Measurements from ENCODE around the gene MLX. TPM values are rescaled to one million over a fixed set of nuclear protein-coding genes. Genes with fewer than 3 reads are reported as not detected.
"Not testable (repeated sequence)": the region's sequence is repeated elsewhere in the genome, so short reads cannot be mapped to it uniquely, and the experiment has no call there.

MLX gene
- total RNA-seq, 6 experiments from 2014 or later = 40.7 to 48.3 (median 47.0) TPM

GRCh38 chr17:42543190-42544079, 23.5 kb upstream of the MLX start:
- Mint-ChIP-seq H3K27ac (no peak overlapping the region), H3K4me1 (ENCODE audit: low read depth) (no peaks in the 10 kb centered on the region; the same call in 1 of the 2 replicates), H3K27me3 (ENCODE audit: insufficient read depth) (peaks cover 3% of the 10 kb centered on the region), H3K4me3 (no peak overlapping the region), H3K9me3 (no peaks in the 10 kb centered on the region), H3K36me3 (ENCODE audit: low read depth) (peaks cover 20% of the 10 kb centered on the region)
- TF ChIP-seq CTCF (IDR thresholded peaks at IDR 0.05) = no peak
- DNase-seq = no peak

- Mint-ChIP-seq H3K27me3 (ENCODE audit: insufficient read depth) (peaks cover 3% of the 10 kb centered on the region), H3K27ac (no peak overlapping the region), H3K4me3 (no peak overlapping the region), H3K9me3 (no peaks in the 10 kb centered on the region), H3K4me1 (ENCODE audit: low read depth) (peaks cover 9% of the 10 kb centered on the region; the same call in 1 of the 2 replicates), H3K36me3 (ENCODE audit: low read depth) (peaks cover 14% of the 10 kb centered on the region)
- no peak for TF ChIP-seq CTCF (IDR thresholded peaks at IDR 0.05)
- DNase-seq = no peak
Measured at GRCh38 chr17:42544874-42545283, 22.0 kb upstream of the MLX start.

GRCh38 chr17:42545755-42546505, 21.0 kb upstream of the MLX start:
- not testable (repeated sequence) for H3K9me3 Mint-ChIP-seq; H3K27me3 Mint-ChIP-seq (ENCODE audit: insufficient read depth); H3K4me1 Mint-ChIP-seq (ENCODE audit: low read depth); H3K4me3 Mint-ChIP-seq; DNase-seq; H3K36me3 Mint-ChIP-seq (ENCODE audit: low read depth)
- peak overlapping the region; percentile 56 for H3K27ac Mint-ChIP-seq

- Mint-ChIP-seq H3K4me3 (no peak overlapping the region), H3K9me3 (no peaks in the 10 kb centered on the region), H3K27me3 (ENCODE audit: insufficient read depth) (peaks cover 3% of the 10 kb centered on the region), H3K27ac (no peak overlapping the region), H3K4me1 (ENCODE audit: low read depth) (peaks cover 9% of the 10 kb centered on the region; the same call in 1 of the 2 replicates), H3K36me3 (ENCODE audit: low read depth) (0 out of 2 replicates have a peak, but pooled peaks cover 4% of the 10 kb centered on the region)
- TF ChIP-seq CTCF (IDR thresholded peaks at IDR 0.05) = no peak
- no peak for DNase-seq
Measured at GRCh38 chr17:42547001-42547461, 19.9 kb upstream of the MLX start.

GRCh38 chr17:42547698-42548069, 19.2 kb upstream of the MLX start:
- Mint-ChIP-seq H3K27ac (no peak overlapping the region), H3K4me3 (no peak overlapping the region), H3K36me3 (ENCODE audit: low read depth) (0 out of 2 replicates have a peak, but pooled peaks cover 4% of the 10 kb centered on the region), H3K4me1 (ENCODE audit: low read depth) (peaks cover 9% of the 10 kb centered on the region; the same call in 1 of the 2 replicates), H3K9me3 (no peaks in the 10 kb centered on the region), H3K27me3 (ENCODE audit: insufficient read depth) (peaks cover 3% of the 10 kb centered on the region)
- no peak for TF ChIP-seq CTCF (IDR thresholded peaks at IDR 0.05)
- DNase-seq = no peak

Data from HFFc6 (cell line).